H9 (cell line): ENCODE data around the gene RRAGD. TPM values are rescaled to one million over a fixed set of nuclear protein-coding genes. Genes with fewer than 3 reads are reported as not detected.

Source experiments
- DNase-seq: peaks from one replicate; pipeline ENCODE4 v3.0.0-alpha.2; 2017
- H2AFZ ChIP-seq: one replicate; pipeline ENCODE4 v1.6.1; 2013; ENCODE audit warnings: mild to moderate bottlenecking, low read length, control low read depth, moderate library complexity
- H2AK5ac ChIP-seq: 2 replicates; pipeline ENCODE4 v1.6.1; 2013; ENCODE audit warnings: low read length, control low read depth, mixed read lengths; ENCODE audit not compliant: insufficient read length
- H2BK120ac ChIP-seq: one replicate; pipeline ENCODE4 v1.6.1; 2013; ENCODE audit warnings: low read depth, mild to moderate bottlenecking, low read length, control low read depth, inconsistent platforms; ENCODE audit not compliant: poor library complexity, severe bottlenecking
- H2BK12ac ChIP-seq: 2 replicates; pipeline ENCODE4 v1.6.1; 2013; ENCODE audit warnings: low read length, control low read depth, mixed read lengths, low read depth; ENCODE audit not compliant: insufficient read length
- H2BK15ac ChIP-seq: 2 replicates; pipeline ENCODE4 v1.6.1; 2013; ENCODE audit warnings: low read depth, low read length, control low read depth
- H2BK20ac ChIP-seq: one replicate; pipeline ENCODE4 v1.6.1; 2013; ENCODE audit warnings: low read depth, mild to moderate bottlenecking, low read length, control low read depth, inconsistent platforms; ENCODE audit not compliant: poor library complexity, severe bottlenecking
- H2BK5ac ChIP-seq: 2 replicates; pipeline ENCODE4 v1.6.1; 2013; ENCODE audit warnings: low read length, control low read depth, mixed read lengths; ENCODE audit not compliant: insufficient read length
- H3K14ac ChIP-seq: 2 replicates; pipeline ENCODE4 v1.6.1; 2013; ENCODE audit warnings: low read length, control low read depth; ENCODE audit not compliant: insufficient read depth
- H3K18ac ChIP-seq: 2 replicates; pipeline ENCODE4 v1.6.1; 2013; ENCODE audit warnings: low read depth, mild to moderate bottlenecking, mixed read lengths, low read length, control low read depth; ENCODE audit not compliant: insufficient read length
- H3K23ac ChIP-seq: 2 replicates; pipeline ENCODE4 v1.6.1; 2013; ENCODE audit warnings: low read length, control low read depth, mixed read lengths, low read depth; ENCODE audit not compliant: insufficient read length
- H3K23me2 ChIP-seq: 2 replicates; pipeline ENCODE4 v1.6.1; 2013; ENCODE audit warnings: low read depth, mild to moderate bottlenecking, mixed read lengths, low read length, control low read depth; ENCODE audit not compliant: insufficient read length, poor library complexity, severe bottlenecking
- H3K27ac ChIP-seq: 2 replicates; pipeline ENCODE4 v1.5.1; 2013; ENCODE audit warnings: low read length, control low read depth, mixed read lengths, low read depth; ENCODE audit not compliant: insufficient read length
- H3K27me3 ChIP-seq: 2 replicates; pipeline ENCODE4 v1.6.1; 2013; ENCODE audit warnings: low read length, control low read depth, inconsistent platforms; ENCODE audit not compliant: insufficient read depth
- H3K4ac ChIP-seq: 2 replicates; pipeline ENCODE4 v1.6.1; 2013; ENCODE audit warnings: low read depth, mild to moderate bottlenecking, control low read depth, inconsistent platforms, low read length, moderate library complexity
- H3K4me1 ChIP-seq: 2 replicates; pipeline ENCODE4 v1.6.1; 2013; ENCODE audit warnings: low read length, control low read depth, inconsistent platforms; ENCODE audit not compliant: insufficient read depth
- H3K4me2 ChIP-seq: 2 replicates; pipeline ENCODE4 v1.6.1; 2013; ENCODE audit warnings: low read length, control low read depth, mixed read lengths; ENCODE audit not compliant: insufficient read length, insufficient read depth
- H3K56ac ChIP-seq: 2 replicates; pipeline ENCODE4 v1.6.1; 2013; ENCODE audit warnings: low read depth, mild to moderate bottlenecking, mixed read lengths, low read length, control low read depth; ENCODE audit not compliant: insufficient read length
- H3K79me1 ChIP-seq: 2 replicates; pipeline ENCODE4 v1.6.1; 2013; ENCODE audit warnings: low read depth, mild to moderate bottlenecking, moderate library complexity, low read length, control low read depth, inconsistent platforms; ENCODE audit not compliant: insufficient read depth, poor library complexity, severe bottlenecking
- H3K79me2 ChIP-seq: 2 replicates; pipeline ENCODE4 v1.6.1; 2013; ENCODE audit warnings: low read length, control low read depth, inconsistent platforms; ENCODE audit not compliant: insufficient read depth
- H3K9ac ChIP-seq: 2 replicates; pipeline ENCODE4 v1.6.1; 2013; ENCODE audit warnings: low read length, control low read depth, mixed read lengths; ENCODE audit not compliant: insufficient read length; ENCODE audit errors: extremely low read depth
- H3K9me3 ChIP-seq: one replicate; pipeline ENCODE4 v1.6.1; 2013; ENCODE audit warnings: low read depth, low read length, inconsistent platforms; ENCODE audit not compliant: control insufficient read depth
- H3T11ph ChIP-seq: one replicate; pipeline ENCODE4 v1.6.1; 2013; ENCODE audit warnings: mild to moderate bottlenecking, low read length, control low read depth, inconsistent platforms
- H4K20me1 ChIP-seq: one replicate; pipeline ENCODE4 v1.6.1; 2013; ENCODE audit not compliant: control insufficient read depth, insufficient read length, insufficient read depth
- H4K5ac ChIP-seq: 2 replicates; pipeline ENCODE4 v1.6.1; 2013; ENCODE audit warnings: low read depth, mild to moderate bottlenecking, mixed read lengths, low read length, control low read depth; ENCODE audit not compliant: insufficient read length
- H4K8ac ChIP-seq: replicated peaks from 2 replicates; pipeline ENCODE4 v1.6.1; 2013; ENCODE audit warnings: low read length, control low read depth, mixed read lengths, low read depth; ENCODE audit not compliant: insufficient read length
- H4K91ac ChIP-seq: 2 replicates; pipeline ENCODE4 v1.6.1; 2013; ENCODE audit warnings: low read depth, mild to moderate bottlenecking, moderate library complexity, mixed read lengths, low read length, control low read depth; ENCODE audit not compliant: insufficient read length
- H3K27ac Mint-ChIP-seq, 3 experiments: 2 replicates in 2 of 3; 3 replicates in 1 of 3; pipeline ENCODE4 v1.8.0; 2020 to 2021; ENCODE audit warnings: mixed read lengths in 3 of 3, mild to moderate bottlenecking in 1 of 3, moderate library complexity in 1 of 3
- H3K27me3 Mint-ChIP-seq: 2 replicates; pipeline ENCODE4 v1.8.0; 2021; ENCODE audit warnings: low read depth, mild to moderate bottlenecking, moderate library complexity, mixed read lengths
- H3K36me3 Mint-ChIP-seq, 3 experiments: 2 replicates in 2 of 3; 3 replicates in 1 of 3; pipeline ENCODE4 v1.8.0; 2020 to 2021; ENCODE audit warnings: low read depth in 3 of 3, mixed read lengths in 3 of 3; ENCODE audit not compliant: insufficient read depth in 1 of 3
- H3K4me1 Mint-ChIP-seq, 2 experiments: 2 replicates each; pipeline ENCODE4 v1.8.0; 2020; ENCODE audit warnings: mixed read lengths in 2 of 2
- H3K4me3 Mint-ChIP-seq, 2 experiments: 2 replicates in 1 of 2; 3 replicates in 1 of 2; pipeline ENCODE4 v1.8.0; 2020 to 2021; ENCODE audit warnings: mild to moderate bottlenecking in 2 of 2, mixed read lengths in 2 of 2, moderate library complexity in 1 of 2
- H3K9me3 Mint-ChIP-seq, 2 experiments: 2 replicates in 1 of 2; 3 replicates in 1 of 2; pipeline ENCODE4 v1.8.0; 2020; ENCODE audit warnings: mild to moderate bottlenecking in 2 of 2, mixed read lengths in 2 of 2, moderate library complexity in 1 of 2
- WGBS: extraction: QIAGEN DNeasy Blood & Tissue Kit; methylation state at CpG from one replicate; pipeline ENCODE4 v1.1.7; 2013; ENCODE audit warnings: missing lambda C conversion rate, low lambda C conversion rate, mixed read lengths; ENCODE audit not compliant: insufficient read length; ENCODE audit errors: extremely low coverage; 5-methylcytosine and 5-hydroxymethylcytosine counted together
- total RNA-seq: library from RNA; stranded (reverse); gene quantifications from 2 replicates; pipeline ENCODE4 v1.2.1, GENCODE V29; 2021
- TF ChIP-seq, protein P1 (sequence below): fragments of 200-600 bp; sonication (generic); conservative IDR thresholded peaks from 3 replicates; pipeline ENCODE4 v1.8.0; 2021; ENCODE audit warnings: antibody characterized with exemption, mild to moderate bottlenecking

The RRAGD gene
- total RNA-seq, 1 experiment from 2014 or later, result 10.6 TPM

DNA sequence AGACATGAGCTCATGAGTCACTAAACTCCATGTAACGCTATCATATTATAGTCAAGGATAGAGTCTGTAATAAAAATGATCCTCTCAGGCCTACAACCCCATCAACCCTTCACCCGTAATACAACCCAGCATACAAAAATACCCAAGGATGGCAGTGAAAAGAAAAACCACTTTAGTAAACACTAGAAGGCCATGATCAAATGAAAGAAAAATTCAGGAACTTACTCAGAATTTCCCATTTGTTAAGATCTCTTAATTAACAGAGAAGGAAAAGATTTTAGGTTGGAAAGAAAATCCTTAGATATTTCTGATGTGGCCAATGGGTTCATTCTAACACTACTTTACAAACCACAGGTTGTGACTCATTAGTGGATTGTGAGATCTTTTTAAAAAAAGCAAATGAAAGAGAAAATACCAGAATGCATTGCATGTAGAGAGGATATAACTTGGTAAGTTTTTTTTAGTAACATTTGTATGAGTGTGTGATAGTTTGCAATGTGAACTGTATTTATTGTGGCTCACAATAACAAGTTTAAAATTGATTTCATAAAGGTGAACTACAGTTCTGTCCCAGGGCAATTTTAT lies 51.6 kb downstream of the RRAGD start:
- Histone ChIP-seq H4K91ac (no peak overlapping the region), H2BK15ac (no peak overlapping the region), H3K23me2 (no peaks in the 10 kb centered on the region), H3K4me2 (no peak overlapping the region), H3K79me1 (no peaks in the 10 kb centered on the region), H3T11ph (no peak overlapping the region), H3K23ac (no peak overlapping the region), H3K4me1 (no peaks in the 10 kb centered on the region), H4K20me1 (no peaks in the 10 kb centered on the region), H3K18ac (no peak overlapping the region), H2AK5ac (no peak overlapping the region), H3K27me3 (no peaks in the 10 kb centered on the region), H2BK5ac (no peak overlapping the region), H2BK20ac (no peak overlapping the region), H3K14ac (no peak overlapping the region), H3K4ac (no peak overlapping the region), H2AFZ (no peak overlapping the region), H3K9ac (no peak overlapping the region), H4K5ac (no peak overlapping the region), H4K8ac (no peak overlapping the region), H3K9me3 (no peaks in the 10 kb centered on the region), H2BK120ac (no peak overlapping the region), H3K56ac (no peak overlapping the region), H3K79me2 (no peaks in the 10 kb centered on the region), H2BK12ac (no peak overlapping the region), H3K27ac (no peak overlapping the region)
- no CpG with 5 or more reads among the region's 2 CpGs for WGBS
- no peaks in the 10 kb centered on the region for H3K36me3 Mint-ChIP-seq
- H3K4me3 Mint-ChIP-seq, result no peak overlapping the region
- no peak for DNase-seq
- H3K27me3 Mint-ChIP-seq, result peaks cover 4% of the 10 kb centered on the region
- TF ChIP-seq, protein P1, sequence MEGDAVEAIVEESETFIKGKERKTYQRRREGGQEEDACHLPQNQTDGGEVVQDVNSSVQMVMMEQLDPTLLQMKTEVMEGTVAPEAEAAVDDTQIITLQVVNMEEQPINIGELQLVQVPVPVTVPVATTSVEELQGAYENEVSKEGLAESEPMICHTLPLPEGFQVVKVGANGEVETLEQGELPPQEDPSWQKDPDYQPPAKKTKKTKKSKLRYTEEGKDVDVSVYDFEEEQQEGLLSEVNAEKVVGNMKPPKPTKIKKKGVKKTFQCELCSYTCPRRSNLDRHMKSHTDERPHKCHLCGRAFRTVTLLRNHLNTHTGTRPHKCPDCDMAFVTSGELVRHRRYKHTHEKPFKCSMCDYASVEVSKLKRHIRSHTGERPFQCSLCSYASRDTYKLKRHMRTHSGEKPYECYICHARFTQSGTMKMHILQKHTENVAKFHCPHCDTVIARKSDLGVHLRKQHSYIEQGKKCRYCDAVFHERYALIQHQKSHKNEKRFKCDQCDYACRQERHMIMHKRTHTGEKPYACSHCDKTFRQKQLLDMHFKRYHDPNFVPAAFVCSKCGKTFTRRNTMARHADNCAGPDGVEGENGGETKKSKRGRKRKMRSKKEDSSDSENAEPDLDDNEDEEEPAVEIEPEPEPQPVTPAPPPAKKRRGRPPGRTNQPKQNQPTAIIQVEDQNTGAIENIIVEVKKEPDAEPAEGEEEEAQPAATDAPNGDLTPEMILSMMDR, result no peak
- no peak overlapping the region for H3K27ac Mint-ChIP-seq
- H3K9me3 Mint-ChIP-seq, result no peaks in the 10 kb centered on the region; a peak in 2 of 5 replicates
- peaks cover 13% of the 10 kb centered on the region in 2 experiments for H3K4me1 Mint-ChIP-seq
